Measurements from ENCODE around the gene SHF.
"Not testable (repeated sequence)": the region's sequence is repeated elsewhere in the genome, so short reads cannot be mapped to it uniquely, and the experiment has no call there.

SHF gene

GRCh38 chr15:45143946-45144345 is 43.8 kb downstream of the SHF start:
- no peak for DNase-seq

- no peak for DNase-seq
Observed at GRCh38 chr15:45143056-45143455, 44.7 kb downstream of the SHF start.

GRCh38 chr15:45141386-45141785 is 46.4 kb downstream of the SHF start:
- no peak for DNase-seq

GRCh38 chr15:45140557-45141250 is 47.1 kb downstream of the SHF start:
- DNase-seq, result no peak

- DNase-seq, result no peak
Observed at GRCh38 chr15:45139770-45140169, 48.0 kb downstream of the SHF start.

- DNase-seq, result no peak
Observed at GRCh38 chr15:45138814-45139765, 48.7 kb downstream of the SHF start.

- DNase-seq, result no peak
Observed at GRCh38 chr15:45137703-45138102, 50.1 kb downstream of the SHF start.

GRCh38 chr15:45136378-45136764 is 51.4 kb downstream of the SHF start:
- DNase-seq, result no peak

GRCh38 chr15:45135705-45136377 is 51.9 kb downstream of the SHF start:
- not testable (repeated sequence) for DNase-seq

GRCh38 chr15:45134682-45135604 is 52.8 kb downstream of the SHF start:
- no peak for DNase-seq

- no peak for DNase-seq
Observed at GRCh38 chr15:45134046-45134445, 53.7 kb downstream of the SHF start.

- no peak for DNase-seq
Observed at GRCh38 chr15:45133561-45133920, 54.2 kb downstream of the SHF start.

GRCh38 chr15:45132844-45133560 is 54.8 kb downstream of the SHF start:
- DNase-seq, result no peak

- no peak for DNase-seq
Observed at GRCh38 chr15:45131510-45131909, 56.3 kb downstream of the SHF start.

GRCh38 chr15:45130291-45131000 is 57.3 kb downstream of the SHF start:
- DNase-seq, result no peak

GRCh38 chr15:45129651-45130129 is 58.1 kb downstream of the SHF start, which contains the start of the genes DUOX1 and DUOXA1:
TSS of gene DUOX1 (plus strand) at chr15:45129994. CDS start at chr15:45131967, 1,973 bp downstream.
TSS of gene DUOXA1 (minus strand) at chr15:45129879. CDS start at chr15:45123014, 6,865 bp downstream.
- no peak for DNase-seq

GRCh38 chr15:45128971-45129639 is 58.7 kb downstream of the SHF start:
- no peak for DNase-seq

- DNase-seq, result no peak
Observed at GRCh38 chr15:45126535-45127158, 61.1 kb downstream of the SHF start.

- no peak for DNase-seq
Observed at GRCh38 chr15:45123397-45123796, 64.4 kb downstream of the SHF start.

- no peak for DNase-seq
Observed at GRCh38 chr15:45122719-45123118, 65.0 kb downstream of the SHF start.

Data from 8988T (cell line).